Heart right ventricle (tissue), 16 donors: ENCODE results near the gene MAP3K15. TPM values are rescaled to one million over a fixed set of nuclear protein-coding genes. Genes with fewer than 3 reads are reported as not detected.
A peak's percentile ranks its signal among the peaks of the same experiment; 100 is the strongest.

ENCODE experiments used
- ATAC-seq, 8 donors: fragments of 200-7000 bp; cut with Tn5 transposase; one replicate each; pipeline ENCODE4 v1.9.1; 2020; ENCODE audit warnings: mild to moderate bottlenecking in 8 of 8, moderate library complexity in 8 of 8, moderate number of reproducible peaks in 1 of 8
- DNase-seq, 2 donors: peaks; one replicate each; pipeline ENCODE4 v3.0.0-alpha.2; 2020
- H3K27ac ChIP-seq, 10 donors: fragments of 200-600 bp; sonication (generic) in 2 of 10; one replicate each; pipeline versions ENCODE4 v1.5.0 to v1.8.0; 2020 to 2022; ENCODE audit warnings: mild to moderate bottlenecking in 3 of 10
- H3K27me3 ChIP-seq, 7 donors: fragments of 200-600 bp; one replicate each; pipeline ENCODE4 v1.8.0; 2021 to 2022; ENCODE audit warnings: mild to moderate bottlenecking in 2 of 7
- H3K36me3 ChIP-seq, 9 donors: fragments of 200-600 bp; sonication (generic) in 1 of 9; one replicate each; pipeline versions ENCODE4 v1.5.0 to v1.8.0; 2020 to 2022; ENCODE audit warnings: mild to moderate bottlenecking in 2 of 9
- H3K4me1 ChIP-seq, 9 donors: fragments of 200-600 bp; sonication (generic) in 1 of 9; one replicate each; pipeline versions ENCODE4 v1.5.0 to v1.8.0; 2020 to 2022; ENCODE audit warnings: mild to moderate bottlenecking in 4 of 9
- H3K4me3 ChIP-seq, 10 donors: fragments of 200-600 bp; sonication (generic) in 2 of 10; one replicate each; pipeline versions ENCODE4 v1.5.0 to v1.8.0; 2020 to 2022; ENCODE audit warnings: mild to moderate bottlenecking in 7 of 10, moderate library complexity in 2 of 10
- H3K9me3 ChIP-seq, 11 donors: fragments of 200-600 bp in 10 of 11; sonication (generic) in 2 of 11; one replicate each; pipeline versions ENCODE4 v1.5.0 to v1.8.0; 2013 to 2022; ENCODE audit warnings: mild to moderate bottlenecking in 2 of 11, control low read depth in 1 of 11, moderate library complexity in 1 of 11
- WGBS, 2 donors: extraction: QIAGEN DNeasy Blood & Tissue Kit; methylation state at CpG; one replicate each; pipeline ENCODE4 v1.1.7; 2013; ENCODE audit warnings: inconsistent platforms in 1 of 2; 5-methylcytosine and 5-hydroxymethylcytosine counted together
- intact Hi-C, 10 donors: fragments of 100-400 bp; cut with DNase I; formaldehyde crosslinking; loops; one replicate each; pipeline versions ENCODE4 v1.11.1 to v1.14.2; 2022
- long read RNA-seq, 3 donors: library from polyadenylated mRNA; unstranded; transcript quantifications; one replicate each; pipeline ENCODE4 v2.0.0, GENCODE V29; 2020 to 2021
- polyA plus RNA-seq, 2 donors: library from polyadenylated mRNA; stranded (reverse); fragments of 200-250 nt; gene quantifications; one replicate each; pipeline ENCODE4 v1.2.3, GENCODE V29; 2013
- total RNA-seq, 10 donors: library from RNA; stranded (reverse); fragmentation: NEBNext Ultra II Directional in 3 of 10; extraction: Animal tissue kit (Norgen Biotek cat#: 25700) in 3 of 10; gene quantifications; one replicate each; pipeline versions ENCODE4 v1.2.1 to v1.2.4, GENCODE V29; 2021 to 2023
- TF ChIP-seq, protein P1 (sequence below), 9 donors: fragments of 200-600 bp; sonication (generic) in 2 of 9; IDR thresholded peaks; one replicate each; pipeline versions ENCODE4 v1.5.0 to v1.8.0; 2021 to 2022; ENCODE audit warnings: antibody characterized with exemption in 9 of 9, mild to moderate bottlenecking in 5 of 9, moderate library complexity in 1 of 9
- donor health status: Arrhythmogenic right ventricular cardiomyopathy.
- donor health status: ischemic (EF 13 %, LVEDD 7.1; RV severe dilation, severe dysfunction).
- donor health status: healthy with polysubstance abuse.
- donor health status: DM: no; HTN: yes; CAD: no.
- donor health status: DM: no; HTN: no; CAD: no.
- donor health status: ischemic (EF 25% LVEDD 6.9; RV normal size, moderate dysfunction).
- donor health status: ischemic (EF 25% LVEDD 5.7; RV mildly dilated, moderate dysfunction).
- donor health status: healthy.
- donor health status: DM: yes; HTN: yes; CAD: no.
- donor health status: Ischemic cardiomyopathy.
- donor health status: ischemic (EF 35%, LVEDD 5.7; RV mildly dilated, moderate dysfunction).
- donor health status: nonischemic (EF 11% LVEDD 7.7; RV severe dilation, severe dysfunction).
- donor health status: DM: yes; HTN: yes; CAD: no.
- donor health status: PGD.
- donor health status: ischemic (EF 29% LVEDD 5.4; RV normal size, mild dysfunction).
- donor health status: nonischemic (EF 23%, LVEDD 6.1; RV moderate dilation, normal function).

MAP3K15 gene, protein sequence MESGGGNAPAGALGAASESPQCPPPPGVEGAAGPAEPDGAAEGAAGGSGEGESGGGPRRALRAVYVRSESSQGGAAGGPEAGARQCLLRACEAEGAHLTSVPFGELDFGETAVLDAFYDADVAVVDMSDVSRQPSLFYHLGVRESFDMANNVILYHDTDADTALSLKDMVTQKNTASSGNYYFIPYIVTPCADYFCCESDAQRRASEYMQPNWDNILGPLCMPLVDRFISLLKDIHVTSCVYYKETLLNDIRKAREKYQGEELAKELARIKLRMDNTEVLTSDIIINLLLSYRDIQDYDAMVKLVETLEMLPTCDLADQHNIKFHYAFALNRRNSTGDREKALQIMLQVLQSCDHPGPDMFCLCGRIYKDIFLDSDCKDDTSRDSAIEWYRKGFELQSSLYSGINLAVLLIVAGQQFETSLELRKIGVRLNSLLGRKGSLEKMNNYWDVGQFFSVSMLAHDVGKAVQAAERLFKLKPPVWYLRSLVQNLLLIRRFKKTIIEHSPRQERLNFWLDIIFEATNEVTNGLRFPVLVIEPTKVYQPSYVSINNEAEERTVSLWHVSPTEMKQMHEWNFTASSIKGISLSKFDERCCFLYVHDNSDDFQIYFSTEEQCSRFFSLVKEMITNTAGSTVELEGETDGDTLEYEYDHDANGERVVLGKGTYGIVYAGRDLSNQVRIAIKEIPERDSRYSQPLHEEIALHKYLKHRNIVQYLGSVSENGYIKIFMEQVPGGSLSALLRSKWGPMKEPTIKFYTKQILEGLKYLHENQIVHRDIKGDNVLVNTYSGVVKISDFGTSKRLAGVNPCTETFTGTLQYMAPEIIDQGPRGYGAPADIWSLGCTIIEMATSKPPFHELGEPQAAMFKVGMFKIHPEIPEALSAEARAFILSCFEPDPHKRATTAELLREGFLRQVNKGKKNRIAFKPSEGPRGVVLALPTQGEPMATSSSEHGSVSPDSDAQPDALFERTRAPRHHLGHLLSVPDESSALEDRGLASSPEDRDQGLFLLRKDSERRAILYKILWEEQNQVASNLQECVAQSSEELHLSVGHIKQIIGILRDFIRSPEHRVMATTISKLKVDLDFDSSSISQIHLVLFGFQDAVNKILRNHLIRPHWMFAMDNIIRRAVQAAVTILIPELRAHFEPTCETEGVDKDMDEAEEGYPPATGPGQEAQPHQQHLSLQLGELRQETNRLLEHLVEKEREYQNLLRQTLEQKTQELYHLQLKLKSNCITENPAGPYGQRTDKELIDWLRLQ (N-terminal part only)
- total RNA-seq (under 1 TPM in 1 of 10 donors, not detected in 9; 0.13 TPM), polyA plus RNA-seq (under 1 TPM; 0.22 to 0.23 TPM)
- long read RNA-seq, donor 1, partial matches to known transcripts, result 0 of 2 reads
- long read RNA-seq, donor 1, other reads (novel, unspliced or antisense), result 2 of 2 reads
- long read RNA-seq, donor 2, partial matches to known transcripts, result 0 of 1 reads
- long read RNA-seq, donor 2, other reads (novel, unspliced or antisense), result 1 of 1 reads
- long read RNA-seq, donor 3, partial matches to known transcripts, result 0 of 15 reads
- long read RNA-seq, donor 3, other reads (novel, unspliced or antisense), result 15 of 15 reads

DNA sequence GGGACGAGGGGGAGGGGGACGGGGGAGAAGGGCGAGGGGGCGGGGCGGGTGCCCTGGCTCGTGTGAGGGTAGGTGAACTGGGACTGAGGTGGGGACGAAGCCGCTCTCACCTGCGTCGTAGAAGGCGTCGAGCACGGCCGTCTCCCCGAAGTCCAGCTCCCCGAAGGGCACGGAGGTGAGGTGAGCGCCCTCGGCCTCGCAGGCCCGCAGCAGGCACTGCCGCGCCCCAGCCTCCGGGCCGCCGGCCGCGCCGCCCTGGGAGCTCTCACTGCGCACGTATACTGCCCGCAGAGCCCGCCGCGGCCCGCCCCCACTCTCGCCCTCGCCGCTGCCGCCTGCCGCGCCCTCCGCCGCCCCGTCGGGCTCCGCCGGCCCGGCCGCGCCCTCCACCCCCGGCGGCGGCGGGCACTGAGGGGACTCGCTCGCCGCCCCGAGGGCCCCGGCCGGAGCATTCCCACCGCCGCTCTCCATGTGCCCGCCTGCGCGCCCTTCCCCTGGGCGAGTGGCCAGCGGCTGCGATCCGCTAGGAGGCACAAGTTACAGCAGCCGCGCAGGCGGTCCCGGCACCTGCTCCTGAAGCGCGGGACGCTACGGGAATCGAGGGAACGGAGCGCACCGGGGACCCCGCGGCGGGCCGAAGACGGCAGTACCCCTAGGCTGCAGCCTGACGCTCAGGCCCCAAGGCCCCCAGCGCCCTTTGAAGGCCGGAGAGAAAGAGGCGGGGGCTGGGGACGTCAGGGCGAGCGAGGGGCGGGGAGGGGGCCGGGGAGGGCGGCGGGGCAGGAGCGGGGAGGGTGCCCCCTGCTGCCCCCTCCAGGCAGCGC, at the start of gene MAP3K15:
MAP3K15 (minus strand) TSS at position 718 of the 824 bp plus-strand sequence; CDS start at position 471, 247 bp downstream.
- Histone ChIP-seq H3K27me3 (peaks cover 0 to 48% (median 7%) of the 10 kb centered on the region in 7 donors), H3K9me3 (peaks cover 0 to 5% (median 0%) of the 10 kb centered on the region in 11 donors), H3K4me3 (peak within 1 kb of the TSS in 7 of 10 donors; percentile 22 to 41 (median 32)), H3K27ac (no peak within 1 kb of the TSS), H3K4me1 (peaks cover 0 to 9% (median 0%) of the 10 kb centered on the region in 9 donors), H3K36me3 (no peaks in the 10 kb centered on the region)
- TF ChIP-seq, protein P1, sequence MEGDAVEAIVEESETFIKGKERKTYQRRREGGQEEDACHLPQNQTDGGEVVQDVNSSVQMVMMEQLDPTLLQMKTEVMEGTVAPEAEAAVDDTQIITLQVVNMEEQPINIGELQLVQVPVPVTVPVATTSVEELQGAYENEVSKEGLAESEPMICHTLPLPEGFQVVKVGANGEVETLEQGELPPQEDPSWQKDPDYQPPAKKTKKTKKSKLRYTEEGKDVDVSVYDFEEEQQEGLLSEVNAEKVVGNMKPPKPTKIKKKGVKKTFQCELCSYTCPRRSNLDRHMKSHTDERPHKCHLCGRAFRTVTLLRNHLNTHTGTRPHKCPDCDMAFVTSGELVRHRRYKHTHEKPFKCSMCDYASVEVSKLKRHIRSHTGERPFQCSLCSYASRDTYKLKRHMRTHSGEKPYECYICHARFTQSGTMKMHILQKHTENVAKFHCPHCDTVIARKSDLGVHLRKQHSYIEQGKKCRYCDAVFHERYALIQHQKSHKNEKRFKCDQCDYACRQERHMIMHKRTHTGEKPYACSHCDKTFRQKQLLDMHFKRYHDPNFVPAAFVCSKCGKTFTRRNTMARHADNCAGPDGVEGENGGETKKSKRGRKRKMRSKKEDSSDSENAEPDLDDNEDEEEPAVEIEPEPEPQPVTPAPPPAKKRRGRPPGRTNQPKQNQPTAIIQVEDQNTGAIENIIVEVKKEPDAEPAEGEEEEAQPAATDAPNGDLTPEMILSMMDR (IDR thresholded peaks at IDR 0.05), result peak in 2 of 9 donors; percentile 32 to 43
- peak in 1 of 2 donors; percentile 23 for DNase-seq
- intact Hi-C loops, result loop anchor here in 1 of 10 donors (10.0 kb wide), 1 partner anchor 130 kb away; no protein-coding TSS in a partner anchor
- ATAC-seq, result peak in 1 of 8 donors; percentile 59
- 1 to 2% methylated on average over 14 to 85 of the region's 100 CpGs for WGBS, 2 donors

DNA sequence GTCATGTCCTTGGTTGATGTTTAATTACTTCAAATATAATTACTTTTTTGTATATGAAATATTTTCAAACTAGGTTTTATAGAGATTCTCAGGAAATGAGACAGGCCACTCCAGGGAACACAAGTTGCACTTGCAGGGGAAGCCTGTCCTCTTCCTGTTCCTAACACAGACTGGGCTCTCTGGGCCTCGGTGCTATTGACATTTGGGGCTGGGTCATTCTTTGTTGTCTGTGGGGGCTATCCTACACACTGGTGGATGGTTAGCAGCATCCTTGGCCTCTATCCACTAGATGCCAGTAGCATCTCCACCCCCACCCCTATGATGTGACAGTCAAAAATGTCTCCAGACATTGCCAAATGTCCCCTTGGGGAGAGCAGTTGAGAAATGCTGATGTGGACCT, 49.3 kb upstream of the MAP3K15 start:
- Histone ChIP-seq H3K36me3 (peaks cover 0 to 9% (median 0%) of the 10 kb centered on the region in 9 donors), H3K27me3 (peaks cover 0 to 3% (median 0%) of the 10 kb centered on the region in 7 donors), H3K4me3 (no peak overlapping the region), H3K4me1 (peaks cover 0 to 9% (median 0%) of the 10 kb centered on the region in 9 donors), H3K9me3 (no peaks in the 10 kb centered on the region), H3K27ac (peak overlapping the region in 1 of 10 donors; percentile 26)
- intact Hi-C loops, result no loop called here
- WGBS, 2 donors, result 23 to 55% methylated on average over 1 of the region's 1 CpG
- DNase-seq (no peak), ATAC-seq (no peak)
- TF ChIP-seq, protein P1 (IDR thresholded peaks at IDR 0.05), result no peak

DNA sequence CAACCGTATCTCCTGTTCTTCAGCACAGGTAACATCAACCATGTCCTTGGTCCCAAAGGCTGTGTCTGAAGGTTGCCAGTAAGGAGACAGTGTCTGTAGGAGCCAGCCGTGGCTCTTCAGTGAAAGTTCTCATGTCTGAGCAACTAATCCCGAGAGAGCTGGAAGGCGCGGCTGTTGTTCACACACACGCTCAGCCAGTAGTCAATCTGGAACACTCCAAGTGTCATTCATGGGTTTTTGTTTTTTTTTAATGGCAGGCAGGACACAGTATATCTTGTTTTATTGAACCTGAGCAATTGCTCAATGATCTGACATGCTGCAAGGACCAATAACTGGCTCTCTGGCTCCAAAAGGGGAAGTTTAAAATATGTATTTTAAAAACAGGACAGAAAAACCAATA, 48.4 kb upstream of the MAP3K15 start:
- peaks cover 0 to 9% (median 0%) of the 10 kb centered on the region in 9 donors for H3K4me1 ChIP-seq
- no peak overlapping the region for H3K27ac ChIP-seq
- peaks cover 0 to 9% (median 0%) of the 10 kb centered on the region in 9 donors for H3K36me3 ChIP-seq
- ATAC-seq (peak in 1 of 8 donors; percentile 25), DNase-seq (no peak)
- intact Hi-C loops, result no loop called here
- 69% methylated on average over 6 of the region's 6 CpGs for WGBS, 2 donors
- H3K27me3 ChIP-seq, result peaks cover 0 to 3% (median 0%) of the 10 kb centered on the region in 7 donors
- no peak overlapping the region for H3K4me3 ChIP-seq
- no peaks in the 10 kb centered on the region for H3K9me3 ChIP-seq
- TF ChIP-seq, protein P1 (IDR thresholded peaks at IDR 0.05), result no peak
